ENCODE measurements around the gene ME1.

GRCh38 chr6:83265384-83265783 is 165.5 kb downstream of the ME1 start:
- TF ChIP-seq, protein P1, sequence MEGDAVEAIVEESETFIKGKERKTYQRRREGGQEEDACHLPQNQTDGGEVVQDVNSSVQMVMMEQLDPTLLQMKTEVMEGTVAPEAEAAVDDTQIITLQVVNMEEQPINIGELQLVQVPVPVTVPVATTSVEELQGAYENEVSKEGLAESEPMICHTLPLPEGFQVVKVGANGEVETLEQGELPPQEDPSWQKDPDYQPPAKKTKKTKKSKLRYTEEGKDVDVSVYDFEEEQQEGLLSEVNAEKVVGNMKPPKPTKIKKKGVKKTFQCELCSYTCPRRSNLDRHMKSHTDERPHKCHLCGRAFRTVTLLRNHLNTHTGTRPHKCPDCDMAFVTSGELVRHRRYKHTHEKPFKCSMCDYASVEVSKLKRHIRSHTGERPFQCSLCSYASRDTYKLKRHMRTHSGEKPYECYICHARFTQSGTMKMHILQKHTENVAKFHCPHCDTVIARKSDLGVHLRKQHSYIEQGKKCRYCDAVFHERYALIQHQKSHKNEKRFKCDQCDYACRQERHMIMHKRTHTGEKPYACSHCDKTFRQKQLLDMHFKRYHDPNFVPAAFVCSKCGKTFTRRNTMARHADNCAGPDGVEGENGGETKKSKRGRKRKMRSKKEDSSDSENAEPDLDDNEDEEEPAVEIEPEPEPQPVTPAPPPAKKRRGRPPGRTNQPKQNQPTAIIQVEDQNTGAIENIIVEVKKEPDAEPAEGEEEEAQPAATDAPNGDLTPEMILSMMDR (conservative IDR thresholded peaks at IDR 0.05 in 1 of 2, IDR thresholded peaks at IDR 0.05 in 1 of 2; ENCODE audit: extremely low read depth in 1 of 2, insufficient read depth in 1 of 2, low read depth in 1 of 2, low read length in 2 of 2), result no peak
- no peak for TF ChIP-seq EZH2 (IDR thresholded peaks at IDR 0.05; ENCODE audit: borderline replicate concordance, low read length)

All from mammary epithelial cell (primary cell).